Stimulated activated CD4-positive, alpha-beta T cell treated with anti-CD3 and anti-CD28 coated beads, Interleukin-2, amount 100 ng/mL, for 24 hours (primary cell): ENCODE measurements around the gene CCDC27.
A peak's percentile ranks its signal among the peaks of the same experiment; 100 is the strongest.
"Not testable (repeated sequence)": the region's sequence is repeated elsewhere in the genome, so short reads cannot be mapped to it uniquely, and the experiment has no call there.

Experiments used
- DNase-seq, 2 donors: peaks; one replicate each; pipeline ENCODE4 v3.0.0-alpha.2; 2020

Gene CCDC27

GRCh38 chr1:3738943-3739342, 13.3 kb upstream of the CCDC27 start:
- no peak for DNase-seq

- DNase-seq, result no peak
Measured at GRCh38 chr1:3740042-3740441, 12.2 kb upstream of the CCDC27 start.

GRCh38 chr1:3740752-3741151, 11.5 kb upstream of the CCDC27 start:
- no peak for DNase-seq

- no peak for DNase-seq
Measured at GRCh38 chr1:3741566-3742438, 10.4 kb upstream of the CCDC27 start.

GRCh38 chr1:3742439-3743298, 9.6 kb upstream of the CCDC27 start:
- no peak for DNase-seq

- no peak for DNase-seq
Measured at GRCh38 chr1:3743421-3743820, 8.8 kb upstream of the CCDC27 start.

- DNase-seq, result no peak
Measured at GRCh38 chr1:3743826-3744225, 8.4 kb upstream of the CCDC27 start.

GRCh38 chr1:3744646-3745045, 7.6 kb upstream of the CCDC27 start:
- DNase-seq, result no peak

- DNase-seq, result no peak
Measured at GRCh38 chr1:3745071-3745470, 7.2 kb upstream of the CCDC27 start.

GRCh38 chr1:3745590-3746381, 6.5 kb upstream of the CCDC27 start:
- no peak for DNase-seq

GRCh38 chr1:3746389-3746829, 5.8 kb upstream of the CCDC27 start:
- DNase-seq, result peak in 1 of 2 donors; percentile 13

- peak; percentile 91 to 96 for DNase-seq
Measured at GRCh38 chr1:3746830-3747521, 5.3 kb upstream of the CCDC27 start.

GRCh38 chr1:3747522-3747848, 4.8 kb upstream of the CCDC27 start:
- DNase-seq, result no peak

- DNase-seq, result no peak
Measured at GRCh38 chr1:3747903-3748302, 4.3 kb upstream of the CCDC27 start.

- DNase-seq, result not testable (repeated sequence)
Measured at GRCh38 chr1:3748316-3748900, 3.8 kb upstream of the CCDC27 start.

GRCh38 chr1:3749512-3749911, 2.7 kb upstream of the CCDC27 start:
- DNase-seq, result no peak

GRCh38 chr1:3750741-3751140, 1.5 kb upstream of the CCDC27 start:
- DNase-seq, result no peak

GRCh38 chr1:3753656-3754454, 1.6 kb downstream of the CCDC27 start:
- DNase-seq, result no peak

GRCh38 chr1:3756394-3756793, 4.1 kb downstream of the CCDC27 start:
- DNase-seq, result no peak

- no peak for DNase-seq
Measured at GRCh38 chr1:3759164-3759563, 6.9 kb downstream of the CCDC27 start.

- DNase-seq, result no peak
Measured at GRCh38 chr1:3759796-3760195, 7.5 kb downstream of the CCDC27 start.
